SJCRH30 (cell line): Measurements from ENCODE around the gene MEI4. TPM values are rescaled to one million over a fixed set of nuclear protein-coding genes. Genes with fewer than 3 reads are reported as not detected.

Source experiments
- DNase-seq, 2 experiments: peaks; one replicate each; pipeline ENCODE4 v3.0.0-alpha.2; 2015 to 2020
- H3K27ac ChIP-seq: fragments of 250-450 bp; sonication (Bioruptor Pico); 2 replicates; pipeline ENCODE4 v1.5.1; 2020; ENCODE audit warnings: mild to moderate bottlenecking, moderate library complexity
- H3K27me3 ChIP-seq: fragments of 250-450 bp; sonication (Bioruptor Pico); 2 replicates; pipeline ENCODE4 v1.5.1; 2020; ENCODE audit warnings: mild to moderate bottlenecking, moderate library complexity
- H3K36me3 ChIP-seq: fragments of 250-450 bp; sonication (Bioruptor Pico); 2 replicates; pipeline ENCODE4 v1.5.1; 2020; ENCODE audit warnings: mild to moderate bottlenecking, moderate library complexity
- H3K4me1 ChIP-seq: fragments of 250-450 bp; sonication (Bioruptor Pico); 2 replicates; pipeline ENCODE4 v1.5.1; 2020; ENCODE audit warnings: mild to moderate bottlenecking, moderate library complexity
- H3K4me3 ChIP-seq: fragments of 250-450 bp; sonication (Bioruptor Pico); 2 replicates; pipeline ENCODE4 v1.5.1; 2020; ENCODE audit warnings: mild to moderate bottlenecking, moderate library complexity
- H3K9me3 ChIP-seq: fragments of 250-450 bp; sonication (Bioruptor Pico); replicated peaks from 2 replicates; pipeline ENCODE4 v1.5.1; 2020; ENCODE audit warnings: mild to moderate bottlenecking, moderate library complexity
- total RNA-seq: library from RNA; depleted of rRNA; stranded (reverse); fragments of >200 nt; shearing (Covaris generic); gene quantifications from 2 replicates; pipeline ENCODE4 v1.2.3, GENCODE V29; 2014; rRNA removed

Gene MEI4, protein sequence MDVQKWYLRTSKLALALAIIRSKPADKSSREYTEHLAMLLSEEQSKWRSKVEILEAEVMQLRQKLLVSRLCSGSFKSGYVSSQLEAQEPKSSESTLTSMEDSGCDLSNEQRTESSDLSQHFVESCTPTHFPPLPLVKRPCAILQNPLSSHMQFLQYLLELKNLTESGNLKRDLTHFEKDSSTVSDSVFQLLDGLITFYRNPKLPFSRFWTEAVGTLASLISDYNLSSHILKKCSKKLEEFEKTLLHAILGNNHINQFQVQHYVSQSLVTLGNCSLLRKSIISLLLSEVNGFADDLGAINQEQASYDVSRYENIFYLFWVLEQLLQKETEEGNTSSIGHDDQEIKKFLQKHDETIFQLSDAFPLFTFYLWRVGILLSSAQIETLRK
- total RNA-seq = not detected in 2 replicates

DNA sequence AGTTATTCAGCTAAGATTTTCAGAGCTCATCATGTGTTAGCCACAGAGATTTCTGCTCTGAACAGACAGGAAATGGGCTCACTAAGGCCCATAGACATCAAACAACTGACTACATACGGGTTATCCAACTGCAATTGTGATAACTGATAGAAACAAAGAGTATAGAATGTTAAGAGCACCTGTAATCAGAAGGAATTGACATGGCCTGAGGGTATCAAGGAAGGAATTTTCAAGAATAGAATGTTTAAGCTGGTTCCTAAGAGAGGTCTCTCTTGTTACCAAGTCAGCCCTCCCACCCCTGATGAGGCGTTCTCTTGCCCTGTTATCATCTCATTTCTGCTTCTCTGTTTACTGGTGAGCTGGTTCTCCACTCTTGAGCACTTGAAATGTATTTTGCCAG, at the start of gene MEI4:
Gene MEI4 (plus strand): TSS at position 301 of the 400 bp plus-strand sequence. CDS start 37,633 bp downstream, outside the sequence.
- Histone ChIP-seq H3K4me1 (no peaks in the 10 kb centered on the region), H3K27me3 (no peaks in the 10 kb centered on the region)
- no peak for DNase-seq

GRCh38 chr6:77604476-77604875, 48.4 kb upstream of the MEI4 start:
- Histone ChIP-seq H3K9me3 (no peaks in the 10 kb centered on the region), H3K4me1 (no peaks in the 10 kb centered on the region), H3K27ac (no peak overlapping the region), H3K4me3 (no peak overlapping the region), H3K27me3 (no peaks in the 10 kb centered on the region), H3K36me3 (no peaks in the 10 kb centered on the region)
- no peak for DNase-seq

More for the DNA sequence above, at the start of gene MEI4:
- H3K36me3 ChIP-seq = no peaks in the 10 kb centered on the region
- H3K9me3 ChIP-seq = no peaks in the 10 kb centered on the region
- H3K27ac ChIP-seq = no peak within 1 kb of the TSS
- H3K4me3 ChIP-seq = no peak within 1 kb of the TSS

GRCh38 chr6:77607004-77607403, 45.8 kb upstream of the MEI4 start:
- Histone ChIP-seq H3K4me3 (no peak overlapping the region), H3K4me1 (no peaks in the 10 kb centered on the region), H3K9me3 (no peaks in the 10 kb centered on the region), H3K27ac (no peak overlapping the region), H3K36me3 (no peaks in the 10 kb centered on the region), H3K27me3 (no peaks in the 10 kb centered on the region)
- DNase-seq = no peak

- no peaks in the 10 kb centered on the region for H3K27me3 ChIP-seq
- no peak overlapping the region for H3K27ac ChIP-seq
- H3K36me3 ChIP-seq = no peaks in the 10 kb centered on the region
- no peak for DNase-seq
- H3K4me3 ChIP-seq = no peak overlapping the region
- no peaks in the 10 kb centered on the region for H3K9me3 ChIP-seq
- H3K4me1 ChIP-seq = no peaks in the 10 kb centered on the region
Observed at GRCh38 chr6:77609106-77609505, 43.7 kb upstream of the MEI4 start.

DNA sequence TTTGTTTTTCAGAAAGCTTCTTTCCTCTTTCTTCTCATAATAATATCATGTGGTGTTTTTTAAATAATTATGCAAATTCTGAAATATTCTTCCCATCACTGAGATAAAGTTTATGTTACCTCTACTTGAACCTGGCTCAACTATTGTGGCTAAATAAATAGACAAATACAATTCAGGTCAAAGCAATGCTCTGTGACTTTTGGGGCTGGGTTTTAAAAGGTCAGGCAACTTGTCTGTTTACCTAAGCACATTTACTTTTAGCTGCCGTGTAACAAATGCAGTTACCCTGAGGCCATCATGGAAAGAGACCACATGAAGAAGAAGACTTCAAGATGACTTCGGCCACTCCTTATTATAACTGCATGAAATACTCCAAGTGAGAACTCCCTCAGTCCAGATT, 33.7 kb upstream of the MEI4 start:
- H3K27me3 ChIP-seq = no peaks in the 10 kb centered on the region
- DNase-seq = no peak
- H3K9me3 ChIP-seq = no peaks in the 10 kb centered on the region
- no peaks in the 10 kb centered on the region for H3K4me1 ChIP-seq
- no peaks in the 10 kb centered on the region for H3K36me3 ChIP-seq
- no peak overlapping the region for H3K4me3 ChIP-seq
- H3K27ac ChIP-seq = no peak overlapping the region

DNA sequence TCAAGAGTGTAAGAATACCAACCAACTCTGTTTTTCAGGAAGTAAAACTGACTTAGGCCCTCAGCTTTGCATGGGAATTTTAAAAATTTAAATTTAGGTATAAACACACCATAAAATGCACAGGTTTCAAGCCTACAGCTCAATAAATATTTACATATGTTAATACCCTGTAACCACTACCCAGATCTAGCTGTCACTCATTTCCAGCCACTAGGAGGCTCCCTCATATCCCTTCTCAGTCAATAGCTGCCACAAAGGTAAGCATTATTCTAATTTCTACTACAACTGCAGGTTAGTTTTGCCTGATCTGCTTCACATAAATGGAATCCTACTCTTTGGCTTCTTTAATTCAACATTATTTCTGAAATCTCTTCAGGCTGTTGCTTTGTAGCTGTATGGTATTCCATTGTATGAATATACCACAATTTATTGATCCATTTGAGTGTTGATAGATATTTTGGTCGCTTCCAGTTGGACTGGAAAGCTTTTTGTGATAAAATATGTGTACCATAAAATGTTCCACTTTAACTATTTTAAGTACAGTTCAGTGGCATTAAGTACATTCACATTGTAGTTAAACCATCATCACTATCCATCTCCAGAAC, 32.5 kb upstream of the MEI4 start:
- Histone ChIP-seq H3K4me3 (no peak overlapping the region), H3K9me3 (no peaks in the 10 kb centered on the region), H3K36me3 (no peaks in the 10 kb centered on the region), H3K27me3 (no peaks in the 10 kb centered on the region), H3K4me1 (no peaks in the 10 kb centered on the region), H3K27ac (no peak overlapping the region)
- DNase-seq = peak; percentile 6 to 43

GRCh38 chr6:77624515-77624914, 28.3 kb upstream of the MEI4 start:
- H3K27ac ChIP-seq = no peak overlapping the region
- H3K9me3 ChIP-seq = no peaks in the 10 kb centered on the region
- no peak for DNase-seq
- no peaks in the 10 kb centered on the region for H3K27me3 ChIP-seq
- H3K4me3 ChIP-seq = no peak overlapping the region
- H3K4me1 ChIP-seq = no peaks in the 10 kb centered on the region
- no peaks in the 10 kb centered on the region for H3K36me3 ChIP-seq

DNA sequence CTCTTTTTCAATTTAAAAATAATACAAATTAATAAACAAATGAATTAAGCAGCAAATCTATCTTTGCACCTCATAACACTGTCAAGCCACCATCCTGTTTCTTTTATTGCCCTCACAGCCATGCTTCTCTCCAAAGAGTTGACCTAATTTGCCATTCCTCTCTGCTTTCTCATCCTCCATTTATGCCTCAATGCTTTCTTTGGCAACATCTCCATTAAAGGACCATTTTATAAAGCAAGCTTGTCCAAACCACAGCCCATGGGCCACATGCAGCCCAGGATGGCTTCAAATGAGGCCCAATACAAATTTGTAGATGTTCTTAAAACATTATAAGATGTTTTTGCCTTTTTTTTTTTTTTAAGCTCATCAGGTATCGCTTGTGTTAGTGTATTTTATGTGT, 26.4 kb upstream of the MEI4 start:
- Histone ChIP-seq H3K4me1 (no peaks in the 10 kb centered on the region), H3K27ac (no peak overlapping the region), H3K27me3 (no peaks in the 10 kb centered on the region), H3K4me3 (no peak overlapping the region), H3K9me3 (no peaks in the 10 kb centered on the region), H3K36me3 (no peaks in the 10 kb centered on the region)
- DNase-seq = no peak

GRCh38 chr6:77630014-77630413, 22.8 kb upstream of the MEI4 start:
- Histone ChIP-seq H3K36me3 (no peaks in the 10 kb centered on the region), H3K4me1 (no peaks in the 10 kb centered on the region), H3K27ac (no peak overlapping the region), H3K4me3 (no peak overlapping the region), H3K9me3 (no peaks in the 10 kb centered on the region), H3K27me3 (no peaks in the 10 kb centered on the region)
- no peak for DNase-seq

- no peaks in the 10 kb centered on the region for H3K9me3 ChIP-seq
- H3K36me3 ChIP-seq = no peaks in the 10 kb centered on the region
- DNase-seq = no peak
- H3K27ac ChIP-seq = no peak overlapping the region
- H3K4me3 ChIP-seq = no peak overlapping the region
- H3K27me3 ChIP-seq = no peaks in the 10 kb centered on the region
- H3K4me1 ChIP-seq = no peaks in the 10 kb centered on the region
Observed at GRCh38 chr6:77633471-77633870, 19.4 kb upstream of the MEI4 start.

DNA sequence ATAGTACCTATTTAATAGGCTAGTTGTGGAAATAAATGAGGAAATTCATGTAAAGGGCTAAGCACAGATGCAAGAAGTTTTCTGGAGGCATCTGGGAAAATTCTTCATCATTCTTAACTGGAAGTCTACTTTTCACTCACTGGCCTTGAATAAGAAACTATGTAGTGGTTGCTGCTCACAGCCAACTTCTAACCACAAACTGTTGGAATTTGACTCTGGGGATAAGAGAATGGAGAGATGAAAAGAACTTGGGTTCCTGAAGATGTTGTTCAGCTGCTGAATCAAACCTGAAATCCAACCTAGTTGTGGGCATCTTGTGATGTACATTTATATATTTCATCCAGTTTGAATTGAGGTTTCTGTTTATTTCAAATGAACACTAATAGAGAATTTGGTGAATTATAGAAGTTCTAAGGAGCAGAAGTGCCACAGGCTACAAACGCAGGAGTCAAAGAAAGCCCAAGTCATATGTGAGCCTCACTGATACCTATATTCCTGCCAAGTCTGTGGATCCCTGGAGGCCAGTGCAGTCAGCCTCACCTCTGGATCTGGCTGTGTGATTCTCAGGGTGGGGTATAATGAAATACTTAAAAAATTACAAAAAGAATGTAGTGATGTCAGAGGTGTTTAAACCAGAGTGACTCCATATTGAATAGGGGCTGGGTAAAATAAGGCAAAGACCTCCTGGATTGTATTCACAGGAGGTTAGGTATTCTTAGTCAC, 18.7 kb upstream of the MEI4 start:
- no peak overlapping the region for H3K27ac ChIP-seq
- no peaks in the 10 kb centered on the region for H3K36me3 ChIP-seq
- no peaks in the 10 kb centered on the region for H3K4me1 ChIP-seq
- no peaks in the 10 kb centered on the region for H3K9me3 ChIP-seq
- H3K4me3 ChIP-seq = no peak overlapping the region
- H3K27me3 ChIP-seq = no peaks in the 10 kb centered on the region
- DNase-seq = peak in 1 of 2 experiments; percentile 4

DNA sequence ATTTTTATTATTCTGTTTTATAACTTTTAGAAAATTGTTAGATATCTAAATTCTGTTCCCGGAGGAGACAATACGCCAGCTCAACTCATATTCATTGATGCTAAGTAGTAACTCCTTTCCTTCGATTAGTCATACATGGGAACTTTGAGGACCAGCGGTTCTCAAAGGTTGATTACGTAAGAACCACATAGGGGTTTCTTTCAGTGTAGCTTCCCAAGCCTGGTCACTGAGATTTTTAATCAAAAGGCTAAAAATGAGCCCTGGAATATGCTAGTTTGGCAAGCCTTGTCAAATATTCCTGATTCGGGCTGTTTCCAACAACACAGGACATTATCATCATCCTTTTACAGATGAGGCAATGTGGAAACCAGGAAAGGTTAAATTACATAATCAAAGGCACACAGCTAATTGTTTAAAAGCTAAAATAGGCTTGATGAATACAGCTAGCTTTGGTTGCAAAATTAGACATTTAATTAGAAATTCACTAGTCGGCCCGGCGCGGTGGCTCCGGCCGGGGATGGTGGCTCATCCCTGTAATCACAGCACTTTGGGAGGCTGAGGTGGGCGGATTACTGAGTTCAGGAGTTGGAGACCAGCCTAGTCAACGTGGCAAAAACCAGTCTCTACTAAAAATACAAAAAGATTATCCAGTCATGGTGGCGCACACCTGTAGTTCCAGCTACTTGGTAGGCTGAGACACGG, 14.6 kb upstream of the MEI4 start:
- H3K4me3 ChIP-seq = no peak overlapping the region
- H3K9me3 ChIP-seq = no peaks in the 10 kb centered on the region
- no peaks in the 10 kb centered on the region for H3K36me3 ChIP-seq
- no peaks in the 10 kb centered on the region for H3K4me1 ChIP-seq
- H3K27ac ChIP-seq = no peak overlapping the region
- DNase-seq = no peak
- no peaks in the 10 kb centered on the region for H3K27me3 ChIP-seq

DNA sequence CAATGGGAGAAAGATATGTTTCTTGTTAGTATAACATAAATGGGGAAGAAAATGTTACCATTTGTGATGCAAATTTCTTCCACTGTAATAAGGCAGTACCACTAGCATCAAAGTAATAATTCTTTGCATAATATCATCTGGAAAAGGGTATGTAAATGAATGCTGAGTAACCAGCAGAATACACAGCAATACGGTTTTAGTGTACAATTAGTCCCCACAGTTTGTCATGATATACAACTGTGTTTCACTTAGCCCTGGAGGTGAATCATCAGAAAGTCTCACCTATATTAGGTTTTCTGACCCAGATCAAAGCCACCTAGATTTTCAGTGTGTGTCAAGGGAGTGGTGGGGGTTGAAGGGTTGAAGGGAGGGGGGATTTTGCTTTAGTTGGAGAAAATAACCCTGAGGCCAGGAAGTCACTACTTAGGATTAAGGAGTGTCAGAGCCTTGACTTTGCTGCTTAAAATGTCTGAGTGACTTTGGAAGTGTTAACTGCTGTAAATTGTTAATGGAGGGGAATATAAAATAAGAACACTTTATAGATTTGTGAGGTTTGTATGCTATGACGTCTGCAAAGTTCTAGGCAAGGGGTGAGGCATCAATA, 8.6 kb upstream of the MEI4 start:
- no peak overlapping the region for H3K4me3 ChIP-seq
- no peaks in the 10 kb centered on the region for H3K4me1 ChIP-seq
- no peak overlapping the region for H3K27ac ChIP-seq
- no peaks in the 10 kb centered on the region for H3K27me3 ChIP-seq
- H3K9me3 ChIP-seq = no peaks in the 10 kb centered on the region
- no peaks in the 10 kb centered on the region for H3K36me3 ChIP-seq
- no peak for DNase-seq

DNA sequence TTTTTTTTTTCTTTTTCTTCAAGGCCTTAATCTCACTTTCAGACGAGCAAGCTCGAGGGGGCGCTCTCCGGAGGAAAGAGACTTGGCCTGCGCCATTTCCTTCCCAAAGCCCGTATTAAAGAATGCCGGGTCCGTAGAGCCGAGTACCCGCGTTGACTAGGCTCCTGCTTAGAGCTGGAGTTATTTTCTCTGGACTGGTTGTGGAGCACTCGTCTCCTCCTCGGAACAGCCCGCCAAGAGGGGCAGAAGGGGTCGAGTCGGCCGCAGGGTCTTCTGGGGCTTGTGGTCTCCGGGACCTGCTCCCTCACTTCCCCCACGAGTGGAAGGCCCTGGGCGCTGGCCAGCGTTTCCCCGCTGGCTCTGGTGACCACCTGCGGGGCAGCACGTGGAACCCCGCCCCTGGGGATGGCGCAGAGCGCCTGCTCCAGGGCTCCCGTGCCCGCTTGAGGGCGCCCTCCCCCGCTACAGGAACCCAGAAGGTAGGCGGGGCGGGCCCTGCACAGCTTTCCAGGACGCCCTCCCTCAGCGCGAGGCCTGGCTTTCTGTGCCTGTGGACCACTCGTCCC, 2.7 kb upstream of the MEI4 start:
- Histone ChIP-seq H3K4me3 (no peak overlapping the region), H3K36me3 (no peaks in the 10 kb centered on the region), H3K27ac (no peak overlapping the region), H3K9me3 (no peaks in the 10 kb centered on the region), H3K27me3 (no peaks in the 10 kb centered on the region), H3K4me1 (no peaks in the 10 kb centered on the region)
- DNase-seq = no peak
